Suppressor macrophage treated with lipopolysaccharide for 1 hour (primary cell): ENCODE data around the gene ZYG11B.
"Not testable (repeated sequence)": the region's sequence is repeated elsewhere in the genome, so short reads cannot be mapped to it uniquely, and the experiment has no call there.

ENCODE experiments used
- DNase-seq, 3 donors: peaks; one replicate each; pipeline ENCODE4 v3.0.0-alpha.2; 2020 to 2022

ZYG11B gene

DNA sequence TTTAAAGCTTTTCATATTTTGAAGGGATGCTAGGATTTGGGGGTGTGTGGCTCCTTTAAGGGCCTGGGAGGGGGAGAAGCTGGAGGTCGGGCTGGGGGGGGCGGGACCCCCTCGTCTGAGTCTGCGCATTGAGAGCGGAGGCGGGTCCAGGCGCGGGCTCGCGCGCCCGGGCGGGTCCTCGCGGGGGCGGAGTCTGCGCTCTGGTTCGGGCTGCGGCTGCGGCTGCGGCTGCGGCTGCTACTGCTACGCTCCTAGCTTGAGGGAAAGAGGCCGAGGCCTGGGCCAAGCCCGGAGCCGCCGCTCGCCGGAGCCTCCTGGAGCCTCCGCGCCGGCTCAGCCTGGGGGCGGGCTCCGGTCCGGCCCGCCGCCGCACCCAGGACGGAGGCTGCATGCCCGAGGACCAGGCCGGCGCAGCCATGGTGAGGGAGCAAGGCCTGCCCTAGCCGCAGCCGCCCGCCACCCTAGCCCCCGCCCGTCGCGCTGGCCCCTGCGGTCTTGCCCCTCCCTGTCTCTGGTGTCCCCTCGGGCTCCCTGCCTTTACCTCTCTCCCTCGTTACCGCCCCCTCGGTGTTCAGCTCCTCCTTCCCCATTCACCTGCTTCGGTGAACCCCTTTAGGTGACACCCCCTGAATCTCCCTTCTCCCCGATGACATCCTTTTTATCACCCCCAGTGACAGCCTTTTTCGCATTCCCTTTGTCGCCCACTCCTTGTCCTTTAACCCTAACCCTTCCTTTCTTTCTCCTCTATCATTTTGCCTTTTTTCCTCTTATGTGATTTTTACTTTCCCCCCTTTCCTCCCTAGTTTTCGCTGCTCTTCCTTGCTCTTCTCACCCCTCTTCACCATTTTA, at the start of gene ZYG11B:
Gene ZYG11B (plus strand): TSS at position 189 of the 849 bp plus-strand sequence. CDS start 201 bp downstream, at position 390.
- DNase-seq = peak; percentile 92 to 97 (median 94)

DNA sequence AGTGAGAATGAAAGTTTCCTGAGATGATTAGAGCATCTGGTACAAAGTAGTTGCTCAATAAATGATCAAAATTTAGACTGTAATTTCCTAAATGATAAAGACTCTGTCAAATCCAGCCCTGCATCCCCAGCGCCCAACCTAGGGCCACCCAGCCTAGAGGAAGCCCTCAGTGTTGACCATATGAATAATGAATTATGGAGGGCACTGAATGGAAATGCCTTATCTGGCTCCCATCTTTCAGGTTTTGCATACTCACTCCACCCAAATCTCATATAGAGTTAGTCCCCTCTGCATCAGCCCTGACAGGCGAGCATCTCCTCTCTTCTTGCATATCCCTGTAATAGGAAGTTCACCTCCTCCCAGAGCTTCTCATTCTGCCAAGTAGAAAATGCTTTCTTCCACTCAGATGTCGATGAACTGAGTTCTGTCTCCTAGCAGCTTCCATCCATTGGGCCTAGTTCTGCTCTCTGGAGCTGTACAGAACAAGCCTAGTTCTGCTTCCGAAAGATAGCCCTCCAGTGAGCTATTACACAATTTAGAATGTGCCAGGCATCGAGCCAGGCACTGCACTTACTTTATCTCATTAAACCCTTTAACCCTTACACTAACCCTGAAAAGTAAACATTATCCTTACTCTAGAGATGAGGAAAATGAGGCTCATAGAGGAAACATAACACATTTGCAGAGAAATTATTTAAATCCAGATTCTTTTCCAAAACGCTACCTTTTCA, 49.0 kb upstream of the ZYG11B start:
- peak in 1 of 3 donors; percentile 20 for DNase-seq

DNA sequence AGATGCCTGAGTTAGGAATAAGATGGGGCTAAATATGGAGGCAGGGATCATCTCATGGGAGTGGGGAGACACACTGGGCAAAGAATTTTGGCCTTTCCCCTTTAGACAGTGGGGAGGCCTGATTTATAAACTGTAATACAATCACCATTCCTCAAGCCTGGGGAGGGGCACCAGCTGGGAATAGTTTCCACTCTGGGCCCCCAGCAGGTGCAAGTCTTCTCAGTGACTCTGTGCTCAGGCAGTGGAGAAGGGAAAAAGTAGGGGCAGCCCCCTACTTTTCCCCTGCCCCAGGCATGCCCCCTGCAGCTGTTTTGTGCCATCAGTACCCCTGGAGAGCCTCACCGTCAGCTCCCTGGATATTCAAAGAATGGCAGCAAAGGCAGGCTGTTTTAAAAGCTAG, 47.2 kb upstream of the ZYG11B start:
- DNase-seq = no peak

DNA sequence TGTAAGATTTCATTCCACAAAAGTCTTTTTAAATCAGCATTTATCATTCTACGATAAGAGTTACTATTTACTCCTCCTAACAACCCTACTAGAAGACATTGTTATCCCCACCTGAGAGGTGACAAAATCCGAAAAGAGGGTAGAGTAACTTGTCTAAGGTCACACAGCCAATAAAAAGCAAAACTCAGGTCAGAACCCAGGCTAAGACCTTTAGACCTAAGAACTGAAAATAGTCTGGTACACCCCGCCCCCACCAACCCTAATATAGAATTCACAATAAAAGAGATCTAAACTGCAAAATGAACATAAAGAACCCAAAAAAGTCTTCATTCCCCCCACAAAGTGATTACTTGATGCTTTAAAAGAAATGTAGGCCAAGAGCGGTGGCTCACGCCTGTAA, 46.8 kb upstream of the ZYG11B start:
- no peak for DNase-seq

DNA sequence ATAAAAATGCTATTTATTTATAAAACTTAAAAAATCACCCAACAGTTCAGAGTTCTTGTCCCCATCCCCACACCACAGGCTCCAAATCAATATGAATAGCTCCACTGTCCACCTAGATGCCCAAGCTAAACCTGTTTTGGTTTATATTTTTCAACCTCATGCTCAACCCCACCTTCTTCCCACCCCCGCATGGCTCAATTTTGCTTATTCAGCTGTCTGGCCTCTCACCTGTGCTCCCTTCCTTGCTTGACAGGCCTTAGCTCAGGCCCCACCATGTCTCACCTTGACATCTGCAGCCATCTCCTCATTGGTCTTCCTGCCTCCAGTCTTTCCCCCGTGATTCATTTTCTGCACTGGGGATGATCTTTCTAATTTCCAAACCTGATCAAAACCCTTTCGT, 45.9 kb upstream of the ZYG11B start:
- DNase-seq = no peak

DNA sequence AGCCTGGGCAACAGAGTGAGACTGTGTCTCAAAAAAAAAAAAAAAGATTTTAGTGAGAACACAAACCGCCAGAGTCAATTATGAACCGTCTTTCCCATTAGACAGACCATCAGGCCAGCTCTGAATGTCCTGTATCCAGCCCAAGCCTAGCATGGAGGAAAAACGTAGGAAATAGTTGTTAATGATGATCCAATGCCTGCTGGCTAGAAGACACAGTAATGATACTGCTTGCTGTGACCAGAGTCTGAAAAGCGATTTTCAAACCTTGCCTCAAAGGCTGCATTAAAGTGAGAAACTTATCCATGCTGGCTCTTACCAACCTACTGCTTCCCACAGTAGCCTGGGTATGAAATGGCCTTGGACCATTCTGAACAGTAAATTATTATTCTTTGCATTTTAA, 45.1 kb upstream of the ZYG11B start:
- no peak for DNase-seq

DNA sequence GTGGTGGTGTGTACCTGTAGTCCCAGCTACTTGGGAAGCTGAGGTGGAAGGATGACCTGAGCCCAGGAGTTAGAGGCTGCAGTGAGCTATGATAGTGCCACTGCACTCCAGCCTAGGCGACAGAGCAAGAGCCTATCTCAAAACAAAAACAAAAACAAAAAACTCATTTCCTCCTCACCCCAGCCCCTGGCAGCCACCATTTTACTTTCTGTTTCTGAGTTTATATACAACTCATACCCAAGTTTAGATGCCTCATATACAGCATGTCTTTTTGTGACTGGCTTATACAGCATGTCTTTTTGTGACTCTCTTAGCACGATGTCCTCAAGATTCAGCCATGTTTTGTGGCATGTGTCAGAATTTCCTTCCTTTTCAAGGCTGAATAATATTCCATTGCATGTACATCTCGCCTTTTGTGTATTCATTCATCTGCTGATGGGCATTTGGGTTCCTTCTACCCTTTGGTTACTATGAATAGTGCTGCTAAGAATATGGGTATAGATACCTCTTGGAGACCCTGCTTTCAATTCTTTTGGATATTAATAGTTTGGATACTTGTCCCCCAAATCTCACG, 42.8 kb upstream of the ZYG11B start:
- DNase-seq = no peak

DNA sequence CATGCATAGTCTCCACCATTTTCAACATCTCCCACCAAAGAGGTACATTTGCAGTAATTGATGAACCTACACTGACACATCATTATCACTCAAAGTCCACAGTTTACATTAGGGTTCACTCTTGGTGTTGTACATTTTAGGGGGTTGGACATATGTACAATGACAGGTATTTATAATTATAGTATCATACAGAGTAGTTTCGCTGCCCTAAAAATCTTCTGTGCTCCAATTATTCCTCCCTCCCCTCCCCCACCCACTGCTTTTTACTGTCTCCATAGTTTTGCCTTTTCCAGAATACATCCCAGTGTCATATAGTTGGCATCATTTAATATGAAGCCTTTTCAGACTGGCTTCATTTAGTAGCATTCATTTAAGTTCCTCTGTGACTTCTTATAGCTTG, 41.7 kb upstream of the ZYG11B start:
- DNase-seq = no peak

DNA sequence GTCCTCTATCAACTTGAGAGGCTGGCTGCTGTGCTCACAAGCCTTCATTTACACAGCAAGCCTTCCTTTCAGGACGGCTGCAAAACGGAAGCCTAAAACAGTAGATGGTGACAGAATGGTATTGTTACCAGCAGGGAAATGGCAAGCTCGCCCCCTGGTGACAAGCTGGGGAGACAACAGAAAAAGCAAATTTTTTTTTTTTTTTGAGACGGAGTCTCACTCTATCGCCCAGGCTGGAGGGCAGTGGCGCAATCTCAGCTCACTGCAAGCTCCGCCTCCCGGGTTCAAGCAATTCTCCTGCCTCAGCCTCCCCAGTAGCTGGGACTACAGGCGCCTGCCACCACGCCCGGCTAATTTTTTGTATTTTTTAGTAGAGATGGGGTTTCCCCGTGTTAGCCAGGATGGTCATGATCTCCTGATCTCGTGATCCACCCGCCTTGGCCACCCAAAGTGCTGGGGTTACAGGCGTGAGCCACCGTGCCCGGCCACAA, 39.9 kb upstream of the ZYG11B start:
- peak; percentile 74 to 81 (median 79) for DNase-seq

DNA sequence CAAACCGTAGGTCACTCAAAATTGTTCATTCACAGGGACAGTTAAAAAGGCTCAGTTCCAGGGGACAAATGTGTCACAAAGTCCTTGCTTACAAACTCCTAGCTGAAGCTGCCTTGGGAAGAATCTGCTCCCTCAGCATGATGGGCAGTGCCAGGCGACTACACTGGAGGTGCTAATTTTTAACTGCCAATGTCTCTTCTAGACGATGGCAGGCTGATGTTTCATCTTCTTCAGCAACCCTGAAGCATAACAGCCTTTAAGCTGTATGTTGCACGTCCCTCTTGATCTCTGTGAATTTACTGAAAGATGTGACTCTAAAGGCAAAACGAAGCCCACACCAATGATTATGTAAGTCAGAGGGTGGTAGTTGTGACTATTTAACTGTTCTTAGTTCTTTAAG, 39.4 kb upstream of the ZYG11B start:
- no peak for DNase-seq

DNA sequence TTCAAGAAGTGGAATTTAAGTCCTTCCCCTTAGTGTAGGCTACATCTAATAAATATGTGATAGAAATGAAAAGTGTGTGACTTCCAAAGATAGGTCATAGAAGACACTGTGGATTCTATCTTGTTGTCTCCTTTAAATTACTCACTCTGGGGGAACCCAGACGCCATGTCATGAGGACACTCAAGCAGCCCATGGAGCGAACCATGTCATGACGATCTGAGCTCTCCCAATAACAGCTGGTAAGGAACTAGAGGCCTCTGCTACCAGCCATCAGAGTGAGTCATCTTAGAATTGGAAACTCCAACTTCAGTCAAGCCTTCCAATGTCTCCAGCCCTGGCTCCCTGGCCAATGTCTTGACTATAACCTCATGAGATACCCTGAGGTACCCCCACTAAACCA, 34.4 kb upstream of the ZYG11B start:
- DNase-seq = peak; percentile 70 to 84 (median 74)

DNA sequence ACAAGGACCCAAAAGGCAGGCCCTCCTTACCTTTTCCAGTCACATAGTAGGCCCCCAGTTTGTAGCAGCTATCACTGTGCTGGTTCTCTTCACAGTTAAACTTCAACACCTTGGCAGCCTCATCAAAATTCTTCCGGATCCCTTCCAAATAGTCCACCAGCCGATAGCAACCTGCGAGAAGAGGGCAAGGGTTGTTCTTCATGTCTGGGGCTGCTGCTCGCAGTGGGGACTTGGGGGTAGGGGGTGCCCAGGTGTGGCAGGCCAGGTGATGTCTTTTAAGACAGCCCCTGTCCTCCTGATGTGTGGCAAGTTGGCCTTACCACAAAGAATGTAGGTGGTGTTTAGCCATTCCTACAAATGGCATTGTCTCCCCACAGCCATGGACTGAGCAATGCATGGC, 33.6 kb upstream of the ZYG11B start:
- DNase-seq = no peak

DNA sequence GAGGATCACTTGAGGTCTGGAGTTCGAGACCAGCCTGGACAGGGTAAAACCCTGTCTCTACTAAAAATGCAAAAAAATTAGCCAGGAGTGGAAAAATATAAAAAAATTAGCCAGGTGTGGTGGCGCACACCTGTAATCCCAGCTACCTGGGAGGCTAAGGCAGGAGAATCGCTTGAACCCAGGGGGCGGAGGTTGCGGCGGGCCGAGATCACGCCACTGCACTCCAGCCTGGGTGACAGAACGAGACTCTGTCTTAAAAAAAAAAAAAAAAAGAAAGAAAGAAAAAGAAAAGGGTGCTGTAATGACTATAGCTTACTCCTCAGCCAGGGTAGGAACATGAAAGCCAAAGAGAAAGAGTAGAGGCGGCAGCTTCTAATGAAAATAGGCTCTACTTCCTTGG, 32.9 kb upstream of the ZYG11B start:
- not testable (repeated sequence) for DNase-seq

DNA sequence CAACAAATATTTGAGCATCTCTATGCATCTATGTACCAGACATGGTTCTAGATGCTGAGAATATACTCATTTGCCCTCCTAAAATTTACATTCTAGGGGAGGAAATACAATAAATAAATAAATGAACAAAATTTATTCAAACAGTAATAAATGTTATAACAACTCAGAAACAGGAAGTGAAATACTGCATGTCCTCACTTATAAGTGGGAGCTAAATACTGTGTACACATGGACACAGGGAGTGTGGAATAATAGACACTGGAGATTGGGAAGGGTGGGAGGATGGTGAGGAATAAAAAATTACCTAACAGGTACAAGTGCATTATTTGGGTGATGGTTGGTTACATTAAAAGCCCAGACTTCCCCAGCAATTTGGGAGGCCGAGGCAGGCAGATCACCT, 32.4 kb upstream of the ZYG11B start:
- no peak for DNase-seq

DNA sequence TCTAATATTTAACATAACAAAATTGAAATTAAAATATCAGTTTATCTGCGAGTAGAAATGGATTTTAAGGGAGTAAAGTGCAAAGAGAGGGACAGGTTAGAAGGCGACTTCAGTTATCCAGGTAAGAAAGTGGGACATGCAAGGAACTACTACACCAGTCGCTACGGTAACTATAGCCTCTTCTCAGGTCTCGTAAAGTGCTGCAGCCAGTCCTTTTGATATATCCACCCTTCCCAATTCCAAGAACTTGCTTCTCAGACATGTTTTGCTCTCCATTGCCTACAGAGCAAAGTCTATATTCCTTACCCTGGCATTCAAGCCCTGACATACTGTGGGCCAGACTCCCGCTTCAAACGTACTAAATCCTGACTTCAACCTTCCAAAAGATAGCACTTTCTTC, 30.6 kb upstream of the ZYG11B start:
- no peak for DNase-seq

DNA sequence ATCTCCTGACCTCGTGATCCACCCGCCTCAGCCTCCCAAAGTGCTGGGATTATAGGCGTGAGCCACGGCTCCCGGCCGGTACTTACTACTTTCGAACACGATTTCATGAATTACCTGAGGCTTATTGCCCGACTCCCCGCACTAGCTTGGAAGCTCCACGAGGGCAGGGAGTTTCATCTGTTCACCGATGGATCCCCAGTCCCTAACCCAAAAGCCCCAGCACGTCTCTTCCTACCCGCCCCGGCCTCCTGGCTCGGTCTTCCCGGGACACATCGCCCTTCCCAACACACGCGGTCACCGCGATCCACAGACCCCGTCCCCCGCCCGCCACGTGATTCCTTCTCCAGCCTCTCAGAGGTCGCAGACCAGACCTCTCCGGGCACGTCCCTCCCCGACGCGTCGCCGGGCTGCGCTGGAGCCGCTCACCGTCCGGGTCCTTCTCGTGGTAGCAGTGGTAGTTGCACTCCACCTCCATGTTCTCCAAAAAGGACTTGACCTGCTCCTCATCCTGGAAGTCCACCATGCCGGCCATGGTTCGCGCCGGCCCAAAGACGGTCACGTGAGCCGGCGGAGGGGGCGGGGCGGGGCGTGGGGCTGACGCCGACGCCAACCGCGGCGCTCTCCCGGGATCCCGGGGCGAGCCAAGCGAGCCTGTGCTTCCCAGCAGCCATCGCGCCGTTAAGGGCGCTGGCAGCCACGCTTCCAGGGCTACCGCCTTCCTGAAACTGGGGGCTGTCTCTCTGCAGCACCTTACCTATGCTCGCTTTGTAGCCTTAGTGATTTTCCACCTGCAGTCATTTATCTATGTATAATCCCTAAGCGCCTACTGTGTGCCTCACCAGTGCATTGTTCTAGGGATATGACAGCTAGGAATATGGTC, 28.2 kb upstream of the ZYG11B start, which contains the start of gene COA7:
Gene COA7 (minus strand): TSS at position 553 of the 880 bp plus-strand sequence. CDS start 21 bp downstream, at position 532.
- DNase-seq = peak; percentile 80 to 95 (median 92)

DNA sequence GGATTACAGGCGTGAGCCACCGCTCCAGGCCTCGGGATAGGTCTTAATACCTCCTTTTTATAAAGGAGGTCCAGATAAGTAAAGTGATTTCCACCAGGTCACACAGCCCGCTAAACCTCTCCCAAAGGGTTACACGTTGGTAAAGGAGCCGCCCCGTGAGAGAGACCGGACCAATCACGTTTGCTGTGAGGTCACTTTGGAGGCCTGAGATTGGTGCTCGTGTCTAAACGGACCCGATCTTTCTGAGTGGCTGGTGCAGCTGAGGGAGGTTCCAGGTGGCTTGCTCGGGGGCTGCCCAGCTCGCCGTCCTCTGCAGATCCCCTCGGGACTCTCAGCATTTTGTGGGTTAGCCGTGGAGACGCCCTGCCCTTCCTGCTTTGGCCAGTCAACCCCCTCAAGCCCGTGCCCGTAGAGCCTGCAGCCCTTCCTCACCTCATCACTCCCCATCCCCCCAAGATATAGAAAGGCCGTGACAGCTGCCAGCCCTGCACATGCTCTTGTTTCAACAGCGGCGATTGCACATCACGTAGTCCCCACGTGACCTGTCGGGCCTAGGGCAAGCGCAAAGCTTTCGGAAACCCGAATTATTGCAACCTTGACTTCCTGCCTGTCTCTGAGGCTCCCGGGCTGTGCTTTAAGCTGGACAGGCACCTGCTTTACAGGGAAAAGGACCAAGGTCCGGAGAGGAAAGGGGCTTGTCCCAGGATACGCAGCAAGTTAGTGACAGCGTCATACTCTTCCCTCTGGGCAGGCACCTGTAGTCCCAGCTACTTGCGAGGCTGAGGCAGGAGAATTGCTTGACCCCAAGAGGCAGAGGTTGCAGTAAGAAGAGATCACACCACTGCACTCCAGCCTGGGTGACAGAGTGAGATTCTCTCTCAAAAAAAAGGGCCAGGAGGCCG, 23.1 kb upstream of the ZYG11B start:
- peak; percentile 87 to 89 (median 88) for DNase-seq

DNA sequence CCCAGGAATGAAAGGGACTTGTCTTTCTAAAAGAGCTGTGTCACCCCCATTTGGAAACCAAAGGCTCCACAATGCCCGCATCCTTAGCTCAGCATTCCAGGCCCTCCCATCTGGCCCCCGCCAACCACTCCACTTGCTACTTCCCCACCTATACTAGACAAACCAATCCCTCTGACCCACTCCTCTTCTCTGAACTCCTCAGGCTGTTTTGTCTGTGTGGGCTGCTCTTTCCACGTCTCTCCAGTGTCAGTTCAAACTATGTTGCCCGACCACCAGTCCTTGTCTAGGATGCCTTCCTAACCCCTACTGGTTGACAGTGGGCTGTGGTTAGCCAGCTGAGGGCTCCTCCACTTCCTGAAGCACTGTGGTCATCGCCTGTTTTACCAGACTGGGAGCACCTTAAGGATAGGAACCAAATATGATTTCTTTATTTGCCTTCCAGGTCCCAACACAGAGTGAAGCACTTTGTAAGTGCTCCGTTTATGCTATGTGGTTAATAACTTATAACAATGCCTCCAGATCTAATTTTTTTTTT, 20.1 kb upstream of the ZYG11B start:
- no peak for DNase-seq

DNA sequence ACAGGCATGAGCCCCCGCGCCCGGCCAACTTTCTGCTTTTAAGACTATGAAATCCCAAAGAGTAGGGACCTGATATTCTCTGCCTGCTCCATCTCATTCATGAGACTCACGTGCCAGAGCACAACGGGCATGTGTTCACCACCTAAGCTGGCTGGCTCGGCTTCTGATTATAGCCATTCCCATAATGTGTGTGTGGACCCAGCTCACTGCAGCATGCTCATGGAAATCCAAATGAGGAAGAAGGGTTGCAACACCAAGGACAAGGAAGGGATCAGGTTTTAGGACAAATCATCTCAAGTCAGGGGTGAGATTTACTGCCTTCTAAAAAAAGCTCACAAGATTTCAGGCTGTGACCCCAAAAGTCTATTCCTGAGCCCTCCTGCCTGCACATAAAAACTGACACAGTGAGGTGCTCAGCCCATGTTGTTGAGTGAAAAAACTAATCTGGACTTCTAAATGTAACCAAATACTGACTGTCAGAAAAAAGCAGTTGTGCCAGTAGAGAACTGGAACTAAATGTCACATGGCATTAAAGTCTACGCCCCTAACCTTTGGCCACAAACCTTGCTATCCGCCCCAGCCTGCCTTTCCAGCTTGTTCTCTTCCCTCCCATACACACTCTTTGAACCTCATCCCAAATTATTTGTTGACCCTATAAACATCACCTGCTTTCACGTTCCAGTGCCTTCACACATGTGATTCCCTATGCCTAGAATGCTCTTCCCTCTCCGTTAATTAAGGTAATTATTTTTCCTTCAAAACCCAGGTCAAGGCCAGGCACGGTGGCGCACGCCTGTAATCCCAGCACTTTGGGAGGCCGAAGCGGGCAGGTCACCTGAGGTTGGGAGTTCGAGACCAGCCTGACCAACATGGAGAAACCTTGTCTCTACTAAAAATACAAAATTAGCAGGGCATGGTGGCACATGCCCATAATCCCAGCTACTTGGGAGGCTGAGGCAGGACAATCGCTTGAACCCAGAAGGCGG, 19.0 kb upstream of the ZYG11B start:
- DNase-seq = peak; percentile 54 to 56 (median 56)
